ENCODE results near the gene PAGE2.
A peak's percentile ranks its signal among the peaks of the same experiment; 100 is the strongest.
"Not testable (repeated sequence)": the region's sequence is repeated elsewhere in the genome, so short reads cannot be mapped to it uniquely, and the experiment has no call there.

Gene PAGE2

GRCh38 chrX:55116589-55116988 lies 27.8 kb downstream of the PAGE2 start:
- H3K9me3 ChIP-seq (ENCODE audit: insufficient read depth, low read depth, low read length); H3K4me2 ChIP-seq (ENCODE audit: low read length); H3K9ac ChIP-seq (ENCODE audit: low read length); H2BK12ac ChIP-seq (ENCODE audit: low read length); H3K4ac ChIP-seq (ENCODE audit: low read depth, low read length); DNase-seq; H2BK5ac ChIP-seq (ENCODE audit: low read depth, low read length, poor library complexity); H3K79me1 ChIP-seq (ENCODE audit: low read length); H3K27me3 ChIP-seq (ENCODE audit: insufficient read depth, low read length); H3K4me3 ChIP-seq (ENCODE audit: low read depth, low read length); H3K23ac ChIP-seq (ENCODE audit: low read length); H3K79me2 ChIP-seq (ENCODE audit: control insufficient read depth, insufficient read depth, low read length, poor library complexity); H4K12ac ChIP-seq (ENCODE audit: low read depth, low read length); H2BK120ac ChIP-seq (ENCODE audit: insufficient read depth, low read length, poor library complexity); H4K8ac ChIP-seq (ENCODE audit: low read depth, low read length); H3K36me3 ChIP-seq (ENCODE audit: control insufficient read depth in 1 of 2, insufficient read depth in 2 of 2, low read length in 2 of 2); H3K14ac ChIP-seq (ENCODE audit: low read length); H3K18ac ChIP-seq (ENCODE audit: low read length); H2AK5ac ChIP-seq (ENCODE audit: low read length); H2AFZ ChIP-seq (ENCODE audit: insufficient read depth, low read length, poor library complexity); H4K91ac ChIP-seq (ENCODE audit: low read depth, low read length); H3K4me1 ChIP-seq (ENCODE audit: control insufficient read depth in 1 of 2, insufficient read depth in 2 of 2, low read length in 2 of 2): not testable (repeated sequence)
- H3K27ac ChIP-seq (ENCODE audit: low read depth, low read length) = peak overlapping the region; percentile 51
- no CpG with 5 or more reads among the region's 7 CpGs for WGBS (ENCODE audit: extremely low coverage, insufficient coverage, insufficient read length)

GRCh38 chrX:55118574-55118973 lies 29.8 kb downstream of the PAGE2 start:
- no peak overlapping the region for H2AFZ ChIP-seq (ENCODE audit: insufficient read depth, low read length, poor library complexity)
- no CpG with 5 or more reads among the region's 3 CpGs for WGBS (ENCODE audit: extremely low coverage, insufficient coverage, insufficient read length)

GRCh38 chrX:55119271-55119670 lies 30.5 kb downstream of the PAGE2 start:
- Histone ChIP-seq H3K36me3 (ENCODE audit: control insufficient read depth in 1 of 2, insufficient read depth in 2 of 2, low read length in 2 of 2) (no peaks in the 10 kb centered on the region), H3K27me3 (ENCODE audit: insufficient read depth, low read length) (no peaks in the 10 kb centered on the region), H2AFZ (ENCODE audit: insufficient read depth, low read length, poor library complexity) (no peak overlapping the region), H4K91ac (ENCODE audit: low read depth, low read length) (no peak overlapping the region), H2BK120ac (ENCODE audit: insufficient read depth, low read length, poor library complexity) (no peak overlapping the region), H3K9me3 (ENCODE audit: insufficient read depth, low read depth, low read length) (no peaks in the 10 kb centered on the region), H3K18ac (ENCODE audit: low read length) (no peak overlapping the region), H3K9ac (ENCODE audit: low read length) (no peak overlapping the region), H3K4me1 (ENCODE audit: control insufficient read depth in 1 of 2, insufficient read depth in 2 of 2, low read length in 2 of 2) (peaks cover 0 to 7% of the 10 kb centered on the region in 2 experiments), H3K14ac (ENCODE audit: low read length) (no peak overlapping the region), H3K79me1 (ENCODE audit: low read length) (peaks cover 2% of the 10 kb centered on the region), H3K4me3 (ENCODE audit: low read depth, low read length) (no peak overlapping the region), H3K79me2 (ENCODE audit: control insufficient read depth, insufficient read depth, low read length, poor library complexity) (no peaks in the 10 kb centered on the region), H3K27ac (ENCODE audit: low read depth, low read length) (no peak overlapping the region), H3K23ac (ENCODE audit: low read length) (no peak overlapping the region), H3K4me2 (ENCODE audit: low read length) (no peak overlapping the region), H3K4ac (ENCODE audit: low read depth, low read length) (no peak overlapping the region), H4K12ac (ENCODE audit: low read depth, low read length) (no peak overlapping the region), H2AK5ac (ENCODE audit: low read length) (no peak overlapping the region), H2BK12ac (ENCODE audit: low read length) (no peak overlapping the region), H2BK5ac (ENCODE audit: low read depth, low read length, poor library complexity) (no peak overlapping the region), H4K8ac (ENCODE audit: low read depth, low read length) (no peak overlapping the region)
- DNase-seq = no peak

More at GRCh38 chrX:55118574-55118973, 29.8 kb downstream of the PAGE2 start:
- Histone ChIP-seq H3K27me3 (ENCODE audit: insufficient read depth, low read length) (no peaks in the 10 kb centered on the region), H3K79me2 (ENCODE audit: control insufficient read depth, insufficient read depth, low read length, poor library complexity) (no peaks in the 10 kb centered on the region), H2BK5ac (ENCODE audit: low read depth, low read length, poor library complexity) (no peak overlapping the region), H3K36me3 (ENCODE audit: control insufficient read depth in 1 of 2, insufficient read depth in 2 of 2, low read length in 2 of 2) (no peaks in the 10 kb centered on the region), H2AK5ac (ENCODE audit: low read length) (no peak overlapping the region), H4K91ac (ENCODE audit: low read depth, low read length) (no peak overlapping the region), H3K27ac (ENCODE audit: low read depth, low read length) (no peak overlapping the region), H2BK120ac (ENCODE audit: insufficient read depth, low read length, poor library complexity) (no peak overlapping the region), H4K8ac (ENCODE audit: low read depth, low read length) (no peak overlapping the region), H3K4me2 (ENCODE audit: low read length) (no peak overlapping the region), H3K4ac (ENCODE audit: low read depth, low read length) (no peak overlapping the region), H3K18ac (ENCODE audit: low read length) (no peak overlapping the region), H2BK12ac (ENCODE audit: low read length) (no peak overlapping the region), H4K12ac (ENCODE audit: low read depth, low read length) (no peak overlapping the region), H3K4me3 (ENCODE audit: low read depth, low read length) (no peak overlapping the region), H3K9me3 (ENCODE audit: insufficient read depth, low read depth, low read length) (no peaks in the 10 kb centered on the region), H3K23ac (ENCODE audit: low read length) (no peak overlapping the region), H3K14ac (ENCODE audit: low read length) (no peak overlapping the region), H3K4me1 (ENCODE audit: control insufficient read depth in 1 of 2, insufficient read depth in 2 of 2, low read length in 2 of 2) (peaks cover 0 to 6% of the 10 kb centered on the region in 2 experiments), H3K79me1 (ENCODE audit: low read length) (peaks cover 2% of the 10 kb centered on the region), H3K9ac (ENCODE audit: low read length) (no peak overlapping the region)
- no peak for DNase-seq

GRCh38 chrX:55119712-55120111 lies 30.9 kb downstream of the PAGE2 start:
- no peak overlapping the region for H3K14ac ChIP-seq (ENCODE audit: low read length)
- no peak overlapping the region for H2BK120ac ChIP-seq (ENCODE audit: insufficient read depth, low read length, poor library complexity)
- H3K79me1 ChIP-seq (ENCODE audit: low read length) = peaks cover 2% of the 10 kb centered on the region
- no peak overlapping the region for H4K91ac ChIP-seq (ENCODE audit: low read depth, low read length)
- no peak overlapping the region for H3K23ac ChIP-seq (ENCODE audit: low read length)
- H3K79me2 ChIP-seq (ENCODE audit: control insufficient read depth, insufficient read depth, low read length, poor library complexity) = no peaks in the 10 kb centered on the region
- no peak overlapping the region for H3K4me2 ChIP-seq (ENCODE audit: low read length)
- no peak overlapping the region for H3K18ac ChIP-seq (ENCODE audit: low read length)
- H3K4me1 ChIP-seq (ENCODE audit: control insufficient read depth in 1 of 2, insufficient read depth in 2 of 2, low read length in 2 of 2) = peaks cover 0 to 7% of the 10 kb centered on the region in 2 experiments
- H3K27me3 ChIP-seq (ENCODE audit: insufficient read depth, low read length) = no peaks in the 10 kb centered on the region
- peak in 1 of 2 donors; percentile 10 for DNase-seq
- H3K36me3 ChIP-seq (ENCODE audit: control insufficient read depth in 1 of 2, insufficient read depth in 2 of 2, low read length in 2 of 2) = no peaks in the 10 kb centered on the region
- no peak overlapping the region for H2BK5ac ChIP-seq (ENCODE audit: low read depth, low read length, poor library complexity)
- H4K8ac ChIP-seq (ENCODE audit: low read depth, low read length) = no peak overlapping the region
- no peak overlapping the region for H2AFZ ChIP-seq (ENCODE audit: insufficient read depth, low read length, poor library complexity)
- H3K9me3 ChIP-seq (ENCODE audit: insufficient read depth, low read depth, low read length) = no peaks in the 10 kb centered on the region
- no peak overlapping the region for H4K12ac ChIP-seq (ENCODE audit: low read depth, low read length)
- H3K9ac ChIP-seq (ENCODE audit: low read length) = no peak overlapping the region
- H2BK12ac ChIP-seq (ENCODE audit: low read length) = no peak overlapping the region
- no CpG with 5 or more reads among the region's 1 CpG for WGBS (ENCODE audit: extremely low coverage, insufficient coverage, insufficient read length)
- H3K27ac ChIP-seq (ENCODE audit: low read depth, low read length) = no peak overlapping the region
- no peak overlapping the region for H3K4ac ChIP-seq (ENCODE audit: low read depth, low read length)
- no peak overlapping the region for H3K4me3 ChIP-seq (ENCODE audit: low read depth, low read length)
- no peak overlapping the region for H2AK5ac ChIP-seq (ENCODE audit: low read length)

Data from trophoblast cell (in vitro differentiated cells and primary cell).